Endothelial cell (in vitro differentiated cells): ENCODE measurements around the gene GASK1B. TPM values are rescaled to one million over a fixed set of nuclear protein-coding genes. Genes with fewer than 3 reads are reported as not detected.

Experiments used
- DNase-seq: peaks from one replicate; pipeline ENCODE4 v3.0.0; 2021; ENCODE audit warnings: low spot score
- H3K27ac Mint-ChIP-seq: one replicate; pipeline ENCODE4 v1.8.0; 2021; ENCODE audit warnings: mixed read lengths, inconsistent platforms; ENCODE audit not compliant: unreplicated experiment
- H3K27me3 Mint-ChIP-seq: one replicate; pipeline ENCODE4 v1.8.0; 2021; ENCODE audit warnings: mild to moderate bottlenecking, moderate library complexity, mixed read lengths, inconsistent platforms; ENCODE audit not compliant: unreplicated experiment
- H3K36me3 Mint-ChIP-seq: one replicate; pipeline ENCODE4 v1.8.0; 2021; ENCODE audit warnings: mild to moderate bottlenecking, low read depth, mixed read lengths, inconsistent platforms; ENCODE audit not compliant: unreplicated experiment
- H3K4me1 Mint-ChIP-seq: one replicate; pipeline ENCODE4 v1.8.0; 2021; ENCODE audit warnings: mild to moderate bottlenecking, mixed read lengths, inconsistent platforms; ENCODE audit not compliant: unreplicated experiment
- H3K4me3 Mint-ChIP-seq: one replicate; pipeline ENCODE4 v1.8.0; 2021; ENCODE audit warnings: mild to moderate bottlenecking, mixed read lengths, inconsistent platforms; ENCODE audit not compliant: unreplicated experiment
- H3K9me3 Mint-ChIP-seq: one replicate; pipeline ENCODE4 v1.8.0; 2021; ENCODE audit warnings: mixed read lengths, inconsistent platforms; ENCODE audit not compliant: unreplicated experiment
- CTCF ChIP-seq: fragments of 200-600 bp; sonication (generic); IDR thresholded peaks from one replicate; pipeline ENCODE4 v1.5.0; 2021; ENCODE audit warnings: antibody characterized with exemption; ENCODE audit not compliant: unreplicated experiment
- total RNA-seq: library from RNA; stranded (reverse); fragmentation: NEBNext Ultra II Directional; extraction: Animal tissue kit (Norgen Biotek cat#: 25700); gene quantifications from one replicate; pipeline ENCODE4 v1.2.1, GENCODE V29; 2021; ENCODE audit not compliant: unreplicated experiment

Gene GASK1B
- total RNA-seq, 1 donor from 2014 or later = 63.8 TPM

GRCh38 chr4:158169506-158169905 lies 3.3 kb downstream of the GASK1B start:
- DNase-seq = no peak
- Mint-ChIP-seq H3K4me1 (peaks cover 59% of the 10 kb centered on the region), H3K27ac (no peak overlapping the region), H3K4me3 (peak overlapping the region; percentile 88), H3K27me3 (peaks cover 1% of the 10 kb centered on the region), H3K9me3 (no peaks in the 10 kb centered on the region), H3K36me3 (peaks cover 15% of the 10 kb centered on the region)
- no peak for TF ChIP-seq CTCF

GRCh38 chr4:158168606-158169005 lies 4.2 kb downstream of the GASK1B start:
- peaks cover 59% of the 10 kb centered on the region for H3K4me1 Mint-ChIP-seq
- no peaks in the 10 kb centered on the region for H3K9me3 Mint-ChIP-seq
- peak overlapping the region; percentile 83 for H3K4me3 Mint-ChIP-seq

GRCh38 chr4:158166701-158167100 lies 6.1 kb downstream of the GASK1B start:
- H3K36me3 Mint-ChIP-seq = peaks cover 26% of the 10 kb centered on the region
- H3K4me3 Mint-ChIP-seq = peak overlapping the region; percentile 14
- H3K27me3 Mint-ChIP-seq = peaks cover 2% of the 10 kb centered on the region
- H3K9me3 Mint-ChIP-seq = no peaks in the 10 kb centered on the region
- no peak for DNase-seq
- peaks cover 62% of the 10 kb centered on the region for H3K4me1 Mint-ChIP-seq
- no peak for TF ChIP-seq CTCF
- H3K27ac Mint-ChIP-seq = no peak overlapping the region

More at GRCh38 chr4:158168606-158169005, 4.2 kb downstream of the GASK1B start:
- Mint-ChIP-seq H3K36me3 (peaks cover 19% of the 10 kb centered on the region), H3K27me3 (peaks cover 1% of the 10 kb centered on the region), H3K27ac (no peak overlapping the region)
- no peak for DNase-seq
- TF ChIP-seq CTCF = no peak

GRCh38 chr4:158164768-158165213 lies 8.0 kb downstream of the GASK1B start:
- Mint-ChIP-seq H3K9me3 (no peaks in the 10 kb centered on the region), H3K27me3 (peaks cover 2% of the 10 kb centered on the region), H3K4me3 (no peak overlapping the region), H3K27ac (no peak overlapping the region), H3K4me1 (peaks cover 71% of the 10 kb centered on the region), H3K36me3 (peaks cover 19% of the 10 kb centered on the region)
- DNase-seq = no peak
- TF ChIP-seq CTCF = no peak

- peak overlapping the region; percentile 59 for H3K27ac Mint-ChIP-seq
- peak overlapping the region; percentile 68 for H3K4me3 Mint-ChIP-seq
- no peaks in the 10 kb centered on the region for H3K9me3 Mint-ChIP-seq
- no peak for TF ChIP-seq CTCF
- peaks cover 2% of the 10 kb centered on the region for H3K27me3 Mint-ChIP-seq
- H3K4me1 Mint-ChIP-seq = peaks cover 72% of the 10 kb centered on the region
- peaks cover 19% of the 10 kb centered on the region for H3K36me3 Mint-ChIP-seq
- no peak for DNase-seq
Measured at GRCh38 chr4:158163941-158164767, 8.7 kb downstream of the GASK1B start.
